Hepatocyte (in vitro differentiated cells): ENCODE measurements around the gene SLCO3A1. TPM values are rescaled to one million over a fixed set of nuclear protein-coding genes. Genes with fewer than 3 reads are reported as not detected.

ENCODE experiments used
- DNase-seq: peaks from one replicate; pipeline ENCODE4 v3.0.0-alpha.2; 2016; ENCODE audit warnings: low spot score
- H2AFZ ChIP-seq: fragments of 200-600 bp; sonication (generic); 2 replicates; pipeline ENCODE4 v1.6.0; 2016; ENCODE audit warnings: antibody characterized with exemption, mild to moderate bottlenecking
- H3K27ac ChIP-seq: fragments of 200-600 bp; sonication (generic); 2 replicates; pipeline ENCODE4 v1.5.1; 2016; ENCODE audit warnings: mild to moderate bottlenecking
- H3K27me3 ChIP-seq: fragments of 200-600 bp; sonication (generic); 2 replicates; pipeline ENCODE4 v1.6.1; 2016
- H3K36me3 ChIP-seq: fragments of 200-600 bp; sonication (generic); replicated peaks from 2 replicates; pipeline ENCODE4 v1.5.1; 2016; ENCODE audit warnings: low read depth; ENCODE audit not compliant: insufficient read depth
- H3K4me1 ChIP-seq: fragments of 200-600 bp; sonication (generic); 2 replicates; pipeline ENCODE4 v1.5.1; 2016; ENCODE audit warnings: mild to moderate bottlenecking, moderate library complexity; ENCODE audit not compliant: insufficient read depth
- H3K4me2 ChIP-seq: fragments of 200-600 bp; sonication (generic); 2 replicates; pipeline ENCODE4 v1.6.0; 2016
- H3K4me3 ChIP-seq: fragments of 200-600 bp; sonication (generic); 2 replicates; pipeline ENCODE4 v1.5.1; 2016; ENCODE audit warnings: mild to moderate bottlenecking
- H3K79me2 ChIP-seq: fragments of 200-600 bp; sonication (generic); 2 replicates; pipeline ENCODE4 v1.6.0; 2017; ENCODE audit warnings: mild to moderate bottlenecking
- H3K9me2 ChIP-seq: fragments of 200-600 bp; sonication (generic); replicated peaks from 2 replicates; pipeline ENCODE4 v1.6.0; 2017; ENCODE audit warnings: mild to moderate bottlenecking; ENCODE audit not compliant: insufficient read depth
- H3K9me3 ChIP-seq: fragments of 200-600 bp; sonication (generic); 2 replicates; pipeline ENCODE4 v1.5.1; 2016; ENCODE audit warnings: low read depth, mild to moderate bottlenecking
- H4K20me1 ChIP-seq: fragments of 200-600 bp; sonication (generic); 2 replicates; pipeline ENCODE4 v1.6.0; 2016; ENCODE audit warnings: mild to moderate bottlenecking; ENCODE audit not compliant: insufficient read depth, poor library complexity, severe bottlenecking
- EZH2 ChIP-seq: fragments of 200-600 bp; sonication (generic); IDR thresholded peaks from 2 replicates; pipeline ENCODE4 v1.6.1; 2016; ENCODE audit warnings: antibody characterized with exemption, mild to moderate bottlenecking, borderline replicate concordance
- EZH2phosphoT487 ChIP-seq: fragments of 200-600 bp; sonication (generic); IDR thresholded peaks from one replicate; pipeline ENCODE4 v1.6.1; 2018; ENCODE audit warnings: antibody characterized with exemption, mild to moderate bottlenecking, low read depth, moderate library complexity; ENCODE audit not compliant: unreplicated experiment, severe bottlenecking
- WGBS: methylation state at CpG from one replicate; pipeline ENCODE4 v1.1.6; 2016; ENCODE audit warnings: low lambda C conversion rate; ENCODE audit errors: missing lambda C conversion rate; 5-methylcytosine and 5-hydroxymethylcytosine counted together
- polyA plus RNA-seq: library from polyadenylated mRNA; unstranded; fragments of >200 nt; fragmentation: Nextera tagmentation; extraction: Ambion mirVana; gene quantifications from 2 replicates; pipeline ENCODE4 v1.2.1, GENCODE V29; 2016
- total RNA-seq: library from RNA; depleted of rRNA; stranded (reverse); fragments of >200 nt; gene quantifications from 2 replicates; pipeline ENCODE4 v1.2.3, GENCODE V29; 2014
- TF ChIP-seq, protein P1 (sequence below): fragments of 200-600 bp; sonication (generic); IDR thresholded peaks from 2 replicates; pipeline ENCODE4 v1.5.1; 2016; ENCODE audit warnings: antibody characterized with exemption, mild to moderate bottlenecking; ENCODE audit not compliant: poor library complexity

SLCO3A1 gene
- total and polyA plus RNA-seq, 2 experiments from 2014 or later, result 1.3 to 5.4 TPM

DNA sequence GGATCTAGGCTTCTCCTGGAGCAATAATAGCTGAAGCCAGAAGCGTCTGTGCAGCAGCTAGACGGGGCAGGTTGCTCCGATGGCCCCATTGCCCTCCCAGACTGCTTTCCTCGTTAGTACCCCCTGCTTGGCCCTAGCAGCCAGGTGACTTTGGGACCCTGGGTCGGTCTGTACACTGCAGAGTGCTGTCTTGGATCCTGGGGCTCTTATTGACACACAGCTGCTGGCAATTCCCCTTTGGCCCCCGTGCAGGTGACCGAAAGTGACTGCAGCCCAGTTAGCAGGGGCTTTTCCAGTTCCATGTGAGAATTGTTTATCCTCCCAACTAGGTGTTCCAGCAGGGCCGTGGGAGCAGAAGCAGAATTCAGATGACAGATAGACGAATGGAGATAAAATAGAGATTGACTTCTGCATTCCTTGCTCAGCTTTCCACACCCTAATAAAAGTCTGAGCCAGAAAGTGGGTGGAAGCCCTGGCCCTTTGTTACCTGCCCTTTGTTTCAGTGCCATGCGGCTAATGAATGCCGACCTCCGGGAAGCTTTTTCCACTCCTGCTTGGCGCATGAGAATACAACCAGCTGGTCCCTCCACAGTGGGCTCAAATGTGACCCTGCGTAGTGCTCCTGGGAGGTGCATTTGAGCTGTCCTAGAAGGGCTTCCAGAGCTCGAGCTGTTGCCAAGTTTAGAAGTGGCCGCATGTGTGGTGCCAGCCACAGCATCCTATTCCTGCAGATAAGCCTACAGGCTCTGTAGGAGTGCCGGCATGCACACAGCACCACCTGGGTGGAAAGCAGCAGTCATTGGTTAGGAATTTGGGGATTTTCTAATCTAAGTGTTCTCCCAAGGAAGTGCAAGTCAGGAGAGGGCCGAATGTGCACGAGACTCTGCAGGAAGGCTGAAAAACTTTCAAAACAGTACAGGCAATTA, 94.4 kb downstream of the SLCO3A1 start:
- no peaks in the 10 kb centered on the region for H4K20me1 ChIP-seq
- no peaks in the 10 kb centered on the region for H3K9me2 ChIP-seq
- H3K36me3 ChIP-seq, result no peaks in the 10 kb centered on the region
- no peak overlapping the region for H2AFZ ChIP-seq
- WGBS, result 56% methylated on average over 19 of the region's 19 CpGs
- H3K27me3 ChIP-seq, result no peaks in the 10 kb centered on the region
- H3K4me3 ChIP-seq, result no peak overlapping the region
- H3K9me3 ChIP-seq, result no peaks in the 10 kb centered on the region
- H3K27ac ChIP-seq, result peak overlapping the region; percentile 18
- DNase-seq, result no peak
- H3K4me2 ChIP-seq, result no peak overlapping the region
- H3K4me1 ChIP-seq, result peaks cover 10% of the 10 kb centered on the region
- TF ChIP-seq, protein P1, sequence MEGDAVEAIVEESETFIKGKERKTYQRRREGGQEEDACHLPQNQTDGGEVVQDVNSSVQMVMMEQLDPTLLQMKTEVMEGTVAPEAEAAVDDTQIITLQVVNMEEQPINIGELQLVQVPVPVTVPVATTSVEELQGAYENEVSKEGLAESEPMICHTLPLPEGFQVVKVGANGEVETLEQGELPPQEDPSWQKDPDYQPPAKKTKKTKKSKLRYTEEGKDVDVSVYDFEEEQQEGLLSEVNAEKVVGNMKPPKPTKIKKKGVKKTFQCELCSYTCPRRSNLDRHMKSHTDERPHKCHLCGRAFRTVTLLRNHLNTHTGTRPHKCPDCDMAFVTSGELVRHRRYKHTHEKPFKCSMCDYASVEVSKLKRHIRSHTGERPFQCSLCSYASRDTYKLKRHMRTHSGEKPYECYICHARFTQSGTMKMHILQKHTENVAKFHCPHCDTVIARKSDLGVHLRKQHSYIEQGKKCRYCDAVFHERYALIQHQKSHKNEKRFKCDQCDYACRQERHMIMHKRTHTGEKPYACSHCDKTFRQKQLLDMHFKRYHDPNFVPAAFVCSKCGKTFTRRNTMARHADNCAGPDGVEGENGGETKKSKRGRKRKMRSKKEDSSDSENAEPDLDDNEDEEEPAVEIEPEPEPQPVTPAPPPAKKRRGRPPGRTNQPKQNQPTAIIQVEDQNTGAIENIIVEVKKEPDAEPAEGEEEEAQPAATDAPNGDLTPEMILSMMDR, result no peak
- TF ChIP-seq EZH2phosphoT487, result no peak
- no peak for TF ChIP-seq EZH2
- no peaks in the 10 kb centered on the region for H3K79me2 ChIP-seq

DNA sequence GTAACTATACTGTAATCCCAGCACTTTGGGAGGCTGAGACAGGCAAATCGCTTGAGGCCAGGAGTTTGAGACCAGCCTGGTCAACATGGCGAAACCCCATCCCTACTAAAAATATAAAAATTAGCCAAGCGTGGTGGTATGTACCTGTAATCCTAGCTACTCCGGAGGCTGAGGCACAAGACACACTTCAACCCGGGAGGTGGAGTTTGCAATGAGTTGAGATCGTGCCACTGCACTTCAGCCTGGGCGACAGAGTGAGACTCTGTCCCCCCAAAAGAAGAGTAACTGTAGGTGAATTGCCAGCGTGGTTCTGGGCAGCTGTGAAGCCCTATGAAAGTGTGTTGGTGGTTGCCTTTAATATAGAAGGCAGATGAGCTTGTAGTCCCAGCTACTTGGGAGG, 95.9 kb downstream of the SLCO3A1 start:
- H3K79me2 ChIP-seq, result no peaks in the 10 kb centered on the region
- 96% methylated on average over 8 of the region's 8 CpGs for WGBS
- no peaks in the 10 kb centered on the region for H3K27me3 ChIP-seq
- H4K20me1 ChIP-seq, result no peaks in the 10 kb centered on the region
- H3K9me3 ChIP-seq, result no peaks in the 10 kb centered on the region
- H3K27ac ChIP-seq, result no peak overlapping the region
- H3K4me3 ChIP-seq, result no peak overlapping the region
- no peak for TF ChIP-seq EZH2
- TF ChIP-seq EZH2phosphoT487, result no peak
- TF ChIP-seq, protein P1, result no peak
- H3K9me2 ChIP-seq, result no peaks in the 10 kb centered on the region
- no peaks in the 10 kb centered on the region for H3K36me3 ChIP-seq
- H2AFZ ChIP-seq, result no peak overlapping the region
- DNase-seq, result no peak
- H3K4me2 ChIP-seq, result no peak overlapping the region
- peaks cover 6% of the 10 kb centered on the region for H3K4me1 ChIP-seq

DNA sequence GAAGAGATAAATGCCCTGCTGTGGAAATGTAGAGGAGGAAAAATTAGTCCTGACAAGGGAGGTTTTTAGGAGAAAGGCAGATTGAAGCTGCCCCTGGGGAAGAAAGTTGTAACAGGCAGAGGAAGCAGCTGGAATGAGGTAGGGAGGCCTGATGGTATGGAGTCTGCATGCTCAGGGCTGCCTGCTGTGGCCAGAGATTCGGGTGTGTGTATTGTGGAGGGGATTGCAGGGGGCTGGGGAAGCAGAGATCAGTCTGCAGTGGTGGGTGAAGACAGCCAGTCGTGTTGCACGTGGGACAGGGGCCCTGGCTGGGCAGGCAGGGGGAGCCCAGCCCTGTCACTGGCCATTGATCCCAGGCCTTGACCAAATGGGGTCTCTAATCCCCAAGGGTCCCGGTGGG, 96.5 kb downstream of the SLCO3A1 start:
- Histone ChIP-seq H2AFZ (no peak overlapping the region), H3K4me3 (no peak overlapping the region), H3K4me2 (no peak overlapping the region), H3K79me2 (no peaks in the 10 kb centered on the region), H3K4me1 (peaks cover 6% of the 10 kb centered on the region), H3K27ac (no peak overlapping the region), H3K9me2 (no peaks in the 10 kb centered on the region), H3K9me3 (no peaks in the 10 kb centered on the region), H3K36me3 (no peaks in the 10 kb centered on the region), H3K27me3 (no peaks in the 10 kb centered on the region), H4K20me1 (no peaks in the 10 kb centered on the region)
- no peak for DNase-seq
- TF ChIP-seq, protein P1, result no peak
- TF ChIP-seq EZH2, result no peak
- TF ChIP-seq EZH2phosphoT487, result no peak
- WGBS, result 65% methylated on average over 3 of the region's 4 CpGs
